Measurements from ENCODE around the gene NUP153. TPM values are rescaled to one million over a fixed set of nuclear protein-coding genes. Genes with fewer than 3 reads are reported as not detected.

The NUP153 gene
- total RNA-seq (2022; extraction: Qiagen RNA extraction) = 26.6 to 33.7 TPM (median 28.2 TPM) in 5 replicates

DNA sequence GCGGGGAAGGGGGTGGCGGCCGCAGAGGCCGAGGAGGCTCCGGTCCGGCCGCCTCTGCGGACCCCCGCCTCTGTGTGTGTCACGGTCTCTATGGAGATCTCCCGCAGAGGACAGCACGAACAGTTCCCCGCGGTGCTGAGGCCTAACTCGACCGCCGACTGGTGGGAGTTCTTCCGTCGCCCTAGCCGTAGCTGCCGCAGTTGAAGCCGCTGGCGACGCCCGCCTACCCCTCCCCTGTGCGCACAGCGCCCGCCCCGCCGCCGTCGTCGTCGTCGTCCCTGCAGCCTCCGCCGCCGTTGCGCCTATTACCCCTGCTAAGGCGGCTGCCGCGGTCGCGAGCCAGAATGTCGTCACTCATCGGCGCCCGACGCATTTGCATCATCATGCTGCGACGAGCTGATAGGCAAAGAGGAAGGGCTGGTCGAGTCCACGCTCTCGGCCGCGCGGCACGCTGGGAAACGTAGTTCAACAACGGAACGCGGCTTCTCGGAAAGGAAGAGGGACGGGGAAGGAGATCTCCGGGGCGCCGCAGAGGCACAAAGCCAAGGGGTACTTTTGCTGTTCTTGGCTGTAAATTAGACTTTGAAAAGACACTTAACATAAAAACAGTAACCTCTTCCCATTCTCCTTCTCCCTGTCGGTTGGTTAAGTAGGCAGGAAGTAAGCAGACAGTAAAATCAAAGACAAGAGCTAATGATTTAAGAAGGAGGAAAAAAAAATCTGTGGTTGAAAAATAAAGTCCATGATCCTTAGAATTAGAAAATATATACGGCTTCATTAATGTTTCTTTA lies at the start of gene NUP153:
NUP153 (minus strand) TSS at position 346 of the 791 bp plus-strand sequence. CDS start 538 bp downstream, outside the sequence.

GRCh38 chr6:17599877-17600526 lies 106.7 kb downstream of the NUP153 start, which contains the start of gene FAM8A1:
Gene FAM8A1, plus strand, starts transcription at chr6:17600302. Its CDS starts 108 bp downstream, at chr6:17600410.

Other genes starting within 250 kb of the NUP153 start
- 3.5 to 4.8 TPM (median 4.1 TPM) in 5 replicates for gene FAM8A1, start 106.6 kb downstream of the NUP153 start, total RNA-seq (2022; extraction: Qiagen RNA extraction)

All from A549 treated with AZD2906 at 1 μM for 4 hours (cell line).